Measurements from ENCODE around the gene SGCD.

DNA sequence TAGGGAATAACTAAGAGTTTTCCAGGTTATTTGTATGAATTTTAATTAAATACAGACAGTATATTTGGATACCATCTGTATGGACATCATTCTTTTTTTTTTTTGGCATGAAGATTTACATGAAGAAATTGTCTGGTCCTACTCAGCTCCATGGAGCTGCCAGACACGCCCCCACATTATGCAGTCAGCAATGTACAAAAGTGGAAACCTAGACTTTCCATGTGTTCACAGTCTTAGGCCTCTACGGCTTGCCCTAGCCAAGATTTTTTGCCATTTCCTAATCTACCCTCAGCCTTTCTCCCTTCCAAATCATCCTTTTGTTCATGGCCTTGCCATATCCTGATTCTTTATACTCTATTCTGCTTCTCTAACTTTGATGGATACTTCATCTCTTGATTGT lies 207.1 kb downstream of the SGCD start:
- no peak for TF ChIP-seq EZH2 (IDR thresholded peaks at IDR 0.05)
- TF ChIP-seq ZFX (IDR thresholded peaks at IDR 0.05): no peak
- no peak for TF ChIP-seq CTCF (IDR thresholded peaks at IDR 0.05 in 2 of 3, conservative IDR thresholded peaks at IDR 0.05 in 1 of 3; ENCODE audit: borderline replicate concordance in 1 of 3, insufficient read depth in 1 of 3, low read depth in 2 of 3, low read length in 2 of 3)

Data from HCT116 (cell line).